AG10803 (cell line): ENCODE results near the gene ZBTB4.

Source experiments
- DNase-seq: peaks from one replicate; pipeline ENCODE4 v3.0.0; 2010; ENCODE audit warnings: low read depth
- H3K4me3 ChIP-seq: 2 replicates; pipeline ENCODE4 v1.5.1; 2011; ENCODE audit warnings: mild to moderate bottlenecking, low read length, control low read depth
- TF ChIP-seq, protein P1 (sequence below): conservative IDR thresholded peaks from 2 replicates; pipeline ENCODE4 v1.5.1; 2011; ENCODE audit warnings: mild to moderate bottlenecking, low read length, control low read depth, inconsistent platforms

The ZBTB4 gene

DNA sequence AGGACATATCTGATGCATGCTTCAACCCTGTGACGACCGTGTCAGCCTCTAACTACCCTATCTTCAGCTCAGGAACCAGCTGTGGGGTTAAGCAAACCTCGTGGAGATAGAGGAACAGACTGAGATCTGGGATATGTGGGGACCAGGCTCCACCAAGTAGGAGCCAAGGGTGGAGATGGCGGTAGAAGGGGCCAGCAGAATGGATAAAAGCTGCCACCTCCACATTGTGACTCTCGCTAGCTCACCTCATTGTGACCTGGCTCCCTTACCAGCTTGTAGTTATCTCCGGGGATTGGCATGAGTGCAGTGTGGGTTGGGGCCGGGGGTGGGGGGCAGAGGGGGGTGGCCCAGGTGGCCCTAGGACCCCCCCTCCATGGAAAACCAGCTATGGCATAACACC lies 54.1 kb downstream of the ZBTB4 start, which contains the start of gene SPEM2:
TSS of gene SPEM2 (plus strand) at position 301 of the 400 bp plus-strand sequence. CDS start at position 374, 73 bp downstream.
- TF ChIP-seq, protein P1, sequence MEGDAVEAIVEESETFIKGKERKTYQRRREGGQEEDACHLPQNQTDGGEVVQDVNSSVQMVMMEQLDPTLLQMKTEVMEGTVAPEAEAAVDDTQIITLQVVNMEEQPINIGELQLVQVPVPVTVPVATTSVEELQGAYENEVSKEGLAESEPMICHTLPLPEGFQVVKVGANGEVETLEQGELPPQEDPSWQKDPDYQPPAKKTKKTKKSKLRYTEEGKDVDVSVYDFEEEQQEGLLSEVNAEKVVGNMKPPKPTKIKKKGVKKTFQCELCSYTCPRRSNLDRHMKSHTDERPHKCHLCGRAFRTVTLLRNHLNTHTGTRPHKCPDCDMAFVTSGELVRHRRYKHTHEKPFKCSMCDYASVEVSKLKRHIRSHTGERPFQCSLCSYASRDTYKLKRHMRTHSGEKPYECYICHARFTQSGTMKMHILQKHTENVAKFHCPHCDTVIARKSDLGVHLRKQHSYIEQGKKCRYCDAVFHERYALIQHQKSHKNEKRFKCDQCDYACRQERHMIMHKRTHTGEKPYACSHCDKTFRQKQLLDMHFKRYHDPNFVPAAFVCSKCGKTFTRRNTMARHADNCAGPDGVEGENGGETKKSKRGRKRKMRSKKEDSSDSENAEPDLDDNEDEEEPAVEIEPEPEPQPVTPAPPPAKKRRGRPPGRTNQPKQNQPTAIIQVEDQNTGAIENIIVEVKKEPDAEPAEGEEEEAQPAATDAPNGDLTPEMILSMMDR, result no peak
- no peak within 1 kb of the TSS for H3K4me3 ChIP-seq
- no peak for DNase-seq

DNA sequence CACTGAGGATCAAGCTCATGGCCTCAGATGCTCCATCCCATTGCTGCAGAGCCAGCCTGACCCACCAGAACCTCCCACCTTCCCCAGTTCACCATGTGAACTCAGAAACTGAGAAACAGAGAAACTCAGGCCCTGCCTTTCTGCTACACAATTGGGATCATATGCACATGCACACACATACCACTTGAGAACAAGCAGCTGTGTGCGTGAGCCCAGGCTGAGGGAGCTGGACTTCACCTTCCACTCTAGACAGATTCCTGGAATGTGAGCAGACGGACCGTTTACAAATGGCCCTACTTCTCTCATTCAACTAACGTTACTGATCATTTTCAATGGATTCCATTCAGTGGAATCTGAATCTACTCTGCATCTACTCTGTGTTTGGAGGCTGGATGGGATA lies 55.8 kb downstream of the ZBTB4 start:
- DNase-seq, result no peak
- TF ChIP-seq, protein P1, result no peak
- no peak overlapping the region for H3K4me3 ChIP-seq

DNA sequence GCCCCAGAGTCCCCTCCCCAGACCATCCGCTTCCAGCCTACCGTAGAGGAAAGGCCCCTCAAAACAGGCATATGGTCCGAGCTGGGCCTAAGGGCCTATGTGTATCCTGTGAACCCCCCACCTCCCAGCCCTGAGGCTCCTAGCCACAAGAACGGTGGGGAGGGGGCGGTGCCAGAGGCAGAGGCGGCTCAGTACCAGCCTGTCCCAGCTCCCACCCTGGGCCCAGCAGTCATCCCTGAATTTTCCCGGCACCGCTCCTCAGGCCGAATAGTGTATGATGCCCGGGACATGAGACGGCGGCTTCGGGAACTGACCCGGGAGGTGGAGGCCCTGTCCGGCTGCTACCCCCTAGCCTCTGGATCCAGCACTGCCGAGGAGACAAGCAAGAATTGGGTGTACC lies 58.2 kb downstream of the ZBTB4 start:
- TF ChIP-seq, protein P1, result no peak
- no peak for DNase-seq
- no peak overlapping the region for H3K4me3 ChIP-seq

DNA sequence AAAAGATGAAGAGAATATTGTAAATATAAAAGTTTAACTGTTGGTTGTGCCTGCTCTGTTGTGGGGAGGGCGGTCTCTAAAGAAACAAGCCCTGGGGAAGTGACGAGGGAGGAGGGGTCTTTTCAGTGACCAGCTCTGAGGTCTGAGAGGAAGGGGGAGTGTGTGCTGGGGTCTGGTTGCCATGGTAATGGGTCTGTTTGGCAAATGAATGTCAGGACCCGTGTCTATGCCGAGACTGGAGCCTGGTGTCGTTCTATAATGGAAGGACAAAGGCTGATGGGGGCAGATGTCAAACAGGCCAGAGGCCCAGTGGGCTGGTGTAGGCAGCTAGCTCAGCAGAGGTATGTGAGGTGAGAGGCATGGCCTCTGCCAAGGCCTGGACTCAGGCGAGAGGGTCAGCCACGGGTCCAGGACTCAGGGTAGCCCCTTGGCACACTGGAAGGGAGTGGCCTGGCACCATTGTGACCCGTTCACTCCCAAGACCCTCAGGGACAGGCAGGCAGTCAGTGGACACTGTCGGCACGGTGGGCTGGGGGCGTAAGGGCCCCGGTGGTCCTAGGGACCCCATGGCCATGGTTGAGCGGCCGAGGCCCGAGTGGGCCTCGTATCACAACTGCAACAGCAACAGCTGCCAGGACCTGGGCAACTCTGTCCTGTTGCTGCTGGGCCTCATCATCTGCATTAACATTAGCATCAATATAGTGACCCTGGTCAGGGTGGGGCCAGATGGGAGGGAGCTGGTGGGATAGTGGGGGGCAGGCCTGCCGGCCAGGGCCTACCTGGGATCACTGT lies 59.4 kb downstream of the ZBTB4 start, which contains the start of gene SPEM1:
TSS of gene SPEM1 (plus strand) at position 506 of the 792 bp plus-strand sequence. CDS start at position 567, 61 bp downstream.
- H3K4me3 ChIP-seq, result no peak within 1 kb of the TSS
- DNase-seq, result no peak
- TF ChIP-seq, protein P1, result no peak

DNA sequence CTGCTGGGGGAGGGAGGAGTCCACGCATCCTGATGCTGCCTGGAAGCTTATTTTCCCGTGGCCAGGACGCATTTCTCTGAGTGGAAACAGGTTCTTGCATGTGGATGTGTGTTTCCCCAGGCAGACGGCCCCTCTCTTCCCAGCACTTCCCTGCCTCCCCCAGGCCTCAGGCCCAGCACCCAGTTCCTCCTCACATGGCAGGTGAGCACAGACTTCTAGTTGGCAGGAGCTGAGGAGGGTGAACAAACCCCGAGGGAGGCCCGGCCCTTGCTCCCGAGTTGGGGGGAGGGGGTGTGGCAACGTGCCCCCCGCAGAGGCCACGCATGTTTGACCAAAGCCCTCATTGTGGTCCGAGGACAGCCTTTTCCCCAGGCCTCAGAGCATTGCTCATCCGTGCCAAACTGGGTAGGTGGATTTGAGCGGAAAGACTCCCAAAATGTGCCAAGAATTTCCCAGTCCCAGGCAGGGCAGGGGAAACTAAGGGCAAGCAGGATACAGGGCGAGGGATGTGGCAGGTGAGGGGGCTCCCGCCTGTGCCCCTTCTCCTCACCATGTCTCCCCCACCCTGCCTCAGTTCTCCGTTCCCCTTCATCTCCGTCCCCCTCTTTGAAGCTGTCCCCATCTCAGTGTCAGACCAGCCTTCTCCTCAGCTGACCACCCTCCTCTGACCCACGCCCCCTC lies 60.8 kb downstream of the ZBTB4 start:
- no peak for DNase-seq
- no peak overlapping the region for H3K4me3 ChIP-seq
- TF ChIP-seq, protein P1, result no peak

DNA sequence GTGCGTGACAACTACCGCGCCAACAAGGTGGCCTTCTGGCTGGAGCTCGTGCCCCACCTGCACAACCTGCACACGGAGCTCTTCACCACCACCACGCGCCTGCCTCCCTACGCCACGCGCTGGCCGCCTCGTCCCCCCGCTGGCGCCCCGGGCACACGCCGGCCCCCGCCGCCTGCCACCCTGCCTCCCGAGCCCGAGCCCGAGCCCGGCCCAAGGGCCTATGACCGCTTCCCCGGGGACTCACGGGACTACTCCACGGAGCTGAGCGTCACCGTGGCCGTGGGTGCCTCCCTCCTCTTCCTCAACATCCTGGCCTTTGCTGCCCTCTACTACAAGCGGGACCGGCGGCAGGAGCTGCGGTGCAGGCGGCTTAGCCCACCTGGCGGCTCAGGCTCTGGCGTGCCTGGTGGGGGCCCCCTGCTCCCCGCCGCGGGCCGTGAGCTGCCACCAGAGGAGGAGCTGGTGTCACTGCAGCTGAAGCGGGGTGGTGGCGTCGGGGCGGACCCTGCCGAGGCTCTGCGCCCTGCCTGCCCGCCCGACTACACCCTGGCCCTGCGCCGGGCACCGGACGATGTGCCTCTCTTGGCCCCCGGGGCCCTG lies 62.3 kb downstream of the ZBTB4 start:
- DNase-seq, result no peak
- H3K4me3 ChIP-seq, result no peak overlapping the region
- TF ChIP-seq, protein P1, result no peak

DNA sequence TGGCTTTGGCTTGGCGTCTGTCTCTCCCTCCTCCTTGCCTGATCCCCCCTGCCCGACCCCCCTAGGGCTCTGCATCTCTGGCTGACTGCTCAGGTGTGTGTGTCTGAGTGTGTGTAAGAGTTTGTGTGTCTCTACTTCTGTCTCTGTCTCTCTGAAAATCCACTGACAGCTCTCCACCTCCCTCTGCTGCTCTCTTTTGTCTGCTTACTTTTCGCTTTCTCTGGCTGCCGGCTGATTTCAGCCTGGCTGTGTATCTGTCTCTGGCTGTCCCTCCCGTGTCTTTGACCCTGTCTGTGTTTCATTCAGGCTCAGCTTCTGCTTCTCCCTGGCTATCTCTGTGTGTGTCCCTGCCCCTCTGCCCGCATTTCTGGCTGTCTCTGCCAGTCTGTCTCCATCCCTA lies 63.1 kb downstream of the ZBTB4 start:
- TF ChIP-seq, protein P1, result no peak
- no peak for DNase-seq
- no peak overlapping the region for H3K4me3 ChIP-seq
